ENCODE results near the gene GDI2.

Gene GDI2

GRCh38 chr10:5743736-5744135 lies 69.5 kb downstream of the GDI2 start:
- no peak for DNase-seq

GRCh38 chr10:5742116-5742515 lies 71.1 kb downstream of the GDI2 start:
- DNase-seq: peak in 1 of 51 donors; percentile 12

- DNase-seq: no peak
These were observed 72.0 kb downstream of the GDI2 start for GRCh38 chr10:5741276-5741675.

- DNase-seq: no peak
These were observed 74.8 kb downstream of the GDI2 start for GRCh38 chr10:5738427-5738826.

- no peak for DNase-seq
These were observed 75.9 kb downstream of the GDI2 start for GRCh38 chr10:5737352-5737751.

- DNase-seq: no peak
These were observed 76.6 kb downstream of the GDI2 start for GRCh38 chr10:5736591-5736990.

- DNase-seq: no peak
These were observed 78.1 kb downstream of the GDI2 start for GRCh38 chr10:5735119-5735518.

- peak in 1 of 51 donors; percentile 1 for DNase-seq
These were observed 81.1 kb downstream of the GDI2 start for GRCh38 chr10:5732141-5732540.

- DNase-seq: no peak
These were observed 81.7 kb downstream of the GDI2 start for GRCh38 chr10:5731559-5731958.

- no peak for DNase-seq
These were observed 82.5 kb downstream of the GDI2 start for GRCh38 chr10:5730766-5731165.

- no peak for DNase-seq
These were observed 89.5 kb downstream of the GDI2 start for GRCh38 chr10:5723692-5724091.

- no peak for DNase-seq
These were observed 93.1 kb downstream of the GDI2 start for GRCh38 chr10:5720182-5720581.

- DNase-seq: no peak
These were observed 93.7 kb downstream of the GDI2 start for GRCh38 chr10:5719546-5719945.

All from hypothalamus (tissue), 51 donors.